RWPE2 (cell line): Measurements from ENCODE around the gene ZC3H10.

Experiments
- ATAC-seq: fragments of 200-7000 bp; cut with Tn5 transposase; 3 replicates; pipeline ENCODE4 v1.9.1; 2021; ENCODE audit warnings: low read depth
- DNase-seq: peaks from one replicate; pipeline ENCODE4 v3.0.0-alpha.2; 2020; ENCODE audit warnings: low spot score
- H3K27ac ChIP-seq: fragments of 450-650 bp; 2 replicates; pipeline ENCODE4 v1.5.1; 2017; ENCODE audit warnings: mild to moderate bottlenecking; ENCODE audit not compliant: poor library complexity, severe bottlenecking
- H3K27me3 ChIP-seq: fragments of 250-450 bp; sonication (Bioruptor Pico); 2 replicates; pipeline ENCODE4 v1.5.1; 2021; ENCODE audit warnings: mild to moderate bottlenecking, moderate library complexity; ENCODE audit not compliant: insufficient read depth, poor library complexity, severe bottlenecking
- H3K36me3 ChIP-seq: fragments of 250-450 bp; sonication (Bioruptor Pico); 2 replicates; pipeline ENCODE4 v1.5.1; 2020; ENCODE audit warnings: low read depth, mild to moderate bottlenecking, moderate library complexity
- H3K4me1 ChIP-seq: fragments of 250-450 bp; sonication (Bioruptor Pico); 2 replicates; pipeline ENCODE4 v1.5.1; 2021; ENCODE audit warnings: mild to moderate bottlenecking, moderate library complexity; ENCODE audit not compliant: insufficient read depth, poor library complexity, severe bottlenecking
- H3K4me3 ChIP-seq: fragments of 250-450 bp; sonication (Bioruptor Pico); 2 replicates; pipeline ENCODE4 v1.5.1; 2021; ENCODE audit warnings: mild to moderate bottlenecking, moderate library complexity; ENCODE audit not compliant: severe bottlenecking
- H3K9me3 ChIP-seq: fragments of 250-450 bp; sonication (Bioruptor Pico); 2 replicates; pipeline ENCODE4 v1.5.1; 2021; ENCODE audit warnings: mild to moderate bottlenecking, moderate library complexity; ENCODE audit not compliant: severe bottlenecking
- CTCF ChIP-seq: fragments of 450-650 bp; IDR thresholded peaks from one replicate; pipeline ENCODE4 v1.5.1; 2017; ENCODE audit warnings: mild to moderate bottlenecking, moderate library complexity; ENCODE audit not compliant: poor library complexity, severe bottlenecking

Gene ZC3H10

GRCh38 chr12:56102683-56103065 lies 15.4 kb upstream of the ZC3H10 start:
- Histone ChIP-seq H3K4me1 (peaks cover 8% of the 10 kb centered on the region), H3K27me3 (no peaks in the 10 kb centered on the region), H3K4me3 (no peak overlapping the region), H3K27ac (no peak overlapping the region), H3K9me3 (no peaks in the 10 kb centered on the region), H3K36me3 (peaks cover 31% of the 10 kb centered on the region)
- no peak for DNase-seq
- no peak for TF ChIP-seq CTCF
- ATAC-seq, result no peak

- Histone ChIP-seq H3K4me1 (peaks cover 8% of the 10 kb centered on the region), H3K27me3 (no peaks in the 10 kb centered on the region), H3K36me3 (peaks cover 36% of the 10 kb centered on the region), H3K27ac (peak overlapping the region; percentile 69), H3K9me3 (no peaks in the 10 kb centered on the region), H3K4me3 (peak overlapping the region; percentile 77)
- TF ChIP-seq CTCF, result no peak
- DNase-seq, result no peak
- no peak for ATAC-seq
Measured at GRCh38 chr12:56103066-56103711, 14.9 kb upstream of the ZC3H10 start.

GRCh38 chr12:56103823-56104108 lies 14.3 kb upstream of the ZC3H10 start:
- Histone ChIP-seq H3K27ac (peak overlapping the region; percentile 69), H3K9me3 (no peaks in the 10 kb centered on the region), H3K36me3 (peaks cover 42% of the 10 kb centered on the region), H3K27me3 (no peaks in the 10 kb centered on the region), H3K4me3 (peak overlapping the region; percentile 77), H3K4me1 (peaks cover 8% of the 10 kb centered on the region)
- no peak for TF ChIP-seq CTCF
- ATAC-seq (no peak), DNase-seq (no peak)

- no peaks in the 10 kb centered on the region for H3K27me3 ChIP-seq
Measured at GRCh38 chr12:56104109-56104814, 13.8 kb upstream of the ZC3H10 start, which contains the start of gene PA2G4. Gene PA2G4 (plus strand): TSS chr12:56104559. CDS start chr12:56104738, 179 bp downstream.

More at GRCh38 chr12:56104109-56104814, 13.8 kb upstream of the ZC3H10 start, which contains the start of gene PA2G4:
- Histone ChIP-seq H3K4me3 (peak within 1 kb of the TSS; percentile 77), H3K4me1 (peaks cover 8% of the 10 kb centered on the region), H3K36me3 (peaks cover 47% of the 10 kb centered on the region), H3K27ac (peak within 1 kb of the TSS; percentile 69), H3K9me3 (no peaks in the 10 kb centered on the region)
- DNase-seq, result peak; percentile 98
- peak; percentile 97 for ATAC-seq
- no peak for TF ChIP-seq CTCF
